Osteocyte (in vitro differentiated cells): ENCODE data around the gene MRPL19. TPM values are rescaled to one million over a fixed set of nuclear protein-coding genes. Genes with fewer than 3 reads are reported as not detected.

Experiments
- DNase-seq: peaks from one replicate; pipeline ENCODE4 v3.0.0; 2021; ENCODE audit warnings: mixed read lengths; ENCODE audit not compliant: unreplicated experiment; ENCODE audit errors: extremely low spot score
- H3K27ac Mint-ChIP-seq: one replicate; pipeline ENCODE4 v1.8.0; 2021; ENCODE audit warnings: mild to moderate bottlenecking, mixed read lengths; ENCODE audit not compliant: unreplicated experiment
- H3K27me3 Mint-ChIP-seq: one replicate; pipeline ENCODE4 v1.8.0; 2021; ENCODE audit warnings: mixed read lengths; ENCODE audit not compliant: unreplicated experiment
- H3K36me3 Mint-ChIP-seq: one replicate; pipeline ENCODE4 v1.8.0; 2021; ENCODE audit warnings: mixed read lengths; ENCODE audit not compliant: unreplicated experiment
- H3K4me1 Mint-ChIP-seq: one replicate; pipeline ENCODE4 v1.8.0; 2021; ENCODE audit warnings: mixed read lengths; ENCODE audit not compliant: unreplicated experiment
- H3K4me3 Mint-ChIP-seq: one replicate; pipeline ENCODE4 v1.8.0; 2021; ENCODE audit warnings: mild to moderate bottlenecking, moderate library complexity, mixed read lengths; ENCODE audit not compliant: unreplicated experiment
- H3K9me3 Mint-ChIP-seq: one replicate; pipeline ENCODE4 v1.8.0; 2021; ENCODE audit warnings: mixed read lengths; ENCODE audit not compliant: unreplicated experiment
- CTCF ChIP-seq: fragments of 200-600 bp; sonication (generic); IDR thresholded peaks from 2 replicates; pipeline ENCODE4 v1.5.0; 2021; ENCODE audit warnings: antibody characterized with exemption, mild to moderate bottlenecking, moderate library complexity
- total RNA-seq: library from RNA; stranded (reverse); gene quantifications from 2 replicates; pipeline ENCODE4 v1.2.1, GENCODE V29; 2021

The MRPL19 gene
- total RNA-seq, 1 donor from 2014 or later: 46.6 TPM

- Mint-ChIP-seq H3K27ac (no peak overlapping the region), H3K4me3 (no peak overlapping the region), H3K36me3 (peaks cover 56% of the 10 kb centered on the region), H3K27me3 (no peaks in the 10 kb centered on the region), H3K4me1 (no peaks in the 10 kb centered on the region), H3K9me3 (no peaks in the 10 kb centered on the region)
- DNase-seq: no peak
- no peak for TF ChIP-seq CTCF
These were observed 52.3 kb downstream of the MRPL19 start for GRCh38 chr2:75698918-75699317.

GRCh38 chr2:75702593-75702992 lies 56.0 kb downstream of the MRPL19 start:
- peaks cover 7% of the 10 kb centered on the region for H3K4me1 Mint-ChIP-seq
- DNase-seq: no peak
- no peaks in the 10 kb centered on the region for H3K27me3 Mint-ChIP-seq
- H3K9me3 Mint-ChIP-seq: no peaks in the 10 kb centered on the region
- TF ChIP-seq CTCF: no peak
- H3K27ac Mint-ChIP-seq: no peak overlapping the region
- H3K4me3 Mint-ChIP-seq: no peak overlapping the region
- peaks cover 65% of the 10 kb centered on the region for H3K36me3 Mint-ChIP-seq

GRCh38 chr2:75703589-75704287 lies 57.2 kb downstream of the MRPL19 start:
- DNase-seq: no peak
- TF ChIP-seq CTCF: no peak
- Mint-ChIP-seq H3K27me3 (no peaks in the 10 kb centered on the region), H3K9me3 (no peaks in the 10 kb centered on the region), H3K36me3 (peaks cover 53% of the 10 kb centered on the region), H3K4me3 (no peak overlapping the region), H3K27ac (no peak overlapping the region), H3K4me1 (peaks cover 13% of the 10 kb centered on the region)

GRCh38 chr2:75705921-75706320 lies 59.3 kb downstream of the MRPL19 start:
- Mint-ChIP-seq H3K9me3 (no peaks in the 10 kb centered on the region), H3K27me3 (no peaks in the 10 kb centered on the region), H3K36me3 (peaks cover 41% of the 10 kb centered on the region), H3K4me3 (no peak overlapping the region), H3K27ac (no peak overlapping the region), H3K4me1 (peaks cover 28% of the 10 kb centered on the region)
- no peak for TF ChIP-seq CTCF
- DNase-seq: no peak

GRCh38 chr2:75707901-75708300 lies 61.3 kb downstream of the MRPL19 start:
- H3K27me3 Mint-ChIP-seq: no peaks in the 10 kb centered on the region
- no peaks in the 10 kb centered on the region for H3K9me3 Mint-ChIP-seq
- H3K4me3 Mint-ChIP-seq: no peak overlapping the region

More at GRCh38 chr2:75707901-75708300, 61.3 kb downstream of the MRPL19 start:
- Mint-ChIP-seq H3K27ac (no peak overlapping the region), H3K36me3 (peaks cover 26% of the 10 kb centered on the region), H3K4me1 (peaks cover 33% of the 10 kb centered on the region)
- no peak for DNase-seq
- no peak for TF ChIP-seq CTCF
